Stimulated activated CD4-positive, alpha-beta T cell treated with anti-CD3 and anti-CD28 coated beads, Interleukin-2, amount 100 ng/mL, for 4 hours (primary cell): ENCODE results near the gene OR5K2.
A peak's percentile ranks its signal among the peaks of the same experiment; 100 is the strongest.

Experiments used
- DNase-seq: peaks from one replicate; pipeline ENCODE4 v3.0.0-alpha.2; 2020; ENCODE audit warnings: low read depth

Gene OR5K2

GRCh38 chr3:98522544-98523281 lies 25.2 kb downstream of the OR5K2 start, which contains the start of gene CLDND1:
TSS of gene CLDND1 (minus strand) at chr3:98522902. CDS start at chr3:98521424, 1,478 bp downstream.
- DNase-seq = peak; percentile 95

GRCh38 chr3:98525494-98525893 lies 28.0 kb downstream of the OR5K2 start:
- DNase-seq = no peak

GRCh38 chr3:98528474-98529346 lies 31.2 kb downstream of the OR5K2 start:
- no peak for DNase-seq

DNA sequence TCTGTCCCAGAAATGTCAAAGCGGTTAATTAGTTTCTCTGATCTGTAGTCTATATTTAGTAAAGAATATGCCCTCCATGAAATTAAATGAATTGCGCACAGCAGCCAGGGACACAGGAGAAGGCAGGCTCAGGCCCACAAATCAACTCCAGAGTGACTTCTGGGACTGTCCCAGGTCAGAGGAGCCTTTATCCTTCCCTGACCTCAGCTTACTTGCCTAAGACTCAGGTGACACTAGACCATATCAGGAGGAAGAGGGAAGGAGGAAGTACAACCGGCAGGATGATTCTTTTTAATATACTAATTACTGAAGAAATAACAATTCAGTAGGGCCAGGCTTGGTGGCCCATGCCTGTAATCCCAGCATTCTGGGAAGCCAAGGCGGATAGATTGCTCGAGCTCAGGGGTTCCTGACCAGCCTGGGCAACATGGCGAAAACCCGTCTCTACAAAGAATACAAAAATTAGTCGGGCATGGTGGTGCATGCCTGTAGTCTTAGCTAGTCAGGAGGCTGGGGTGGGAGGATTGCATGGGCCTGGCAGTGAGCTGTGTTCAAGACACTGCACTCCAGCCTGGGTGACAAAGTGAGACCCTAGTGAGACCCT lies 32.5 kb downstream of the OR5K2 start:
- no peak for DNase-seq

DNA sequence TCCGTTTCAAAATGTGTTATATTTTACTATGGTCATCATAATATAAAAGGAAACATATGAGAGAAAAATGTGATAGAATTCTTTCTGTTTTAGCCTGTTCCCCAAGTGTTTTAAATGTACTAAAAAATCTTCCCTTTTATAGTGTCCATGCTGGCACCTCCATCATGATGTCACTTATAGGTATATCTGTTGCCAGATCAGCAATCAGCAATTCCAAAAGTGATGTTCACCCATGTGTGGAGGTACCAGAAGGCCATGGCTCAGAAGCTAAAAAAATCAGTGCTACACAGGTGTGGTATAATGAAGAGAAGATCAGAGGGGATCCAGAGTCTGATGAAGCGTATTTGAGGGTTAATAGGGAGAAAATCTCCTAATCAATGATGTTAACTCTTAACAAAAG lies 33.2 kb downstream of the OR5K2 start:
- DNase-seq = no peak

GRCh38 chr3:98531622-98532274 lies 34.3 kb downstream of the OR5K2 start, which contains the start of gene GPR15:
TSS of gene GPR15 (plus strand) at chr3:98531978. CDS start at chr3:98532034, 56 bp downstream.
- no peak for DNase-seq

DNA sequence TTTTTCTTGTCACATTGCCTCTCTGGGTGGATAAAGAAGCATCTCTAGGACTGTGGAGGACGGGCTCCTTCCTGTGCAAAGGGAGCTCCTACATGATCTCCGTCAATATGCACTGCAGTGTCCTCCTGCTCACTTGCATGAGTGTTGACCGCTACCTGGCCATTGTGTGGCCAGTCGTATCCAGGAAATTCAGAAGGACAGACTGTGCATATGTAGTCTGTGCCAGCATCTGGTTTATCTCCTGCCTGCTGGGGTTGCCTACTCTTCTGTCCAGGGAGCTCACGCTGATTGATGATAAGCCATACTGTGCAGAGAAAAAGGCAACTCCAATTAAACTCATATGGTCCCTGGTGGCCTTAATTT lies 34.8 kb downstream of the OR5K2 start:
- no peak for DNase-seq

- DNase-seq = no peak
Measured at GRCh38 chr3:98532709-98533571, 35.5 kb downstream of the OR5K2 start.

- DNase-seq = no peak
Measured at GRCh38 chr3:98534168-98534567, 36.7 kb downstream of the OR5K2 start.

GRCh38 chr3:98534734-98535133 lies 37.3 kb downstream of the OR5K2 start:
- no peak for DNase-seq

DNA sequence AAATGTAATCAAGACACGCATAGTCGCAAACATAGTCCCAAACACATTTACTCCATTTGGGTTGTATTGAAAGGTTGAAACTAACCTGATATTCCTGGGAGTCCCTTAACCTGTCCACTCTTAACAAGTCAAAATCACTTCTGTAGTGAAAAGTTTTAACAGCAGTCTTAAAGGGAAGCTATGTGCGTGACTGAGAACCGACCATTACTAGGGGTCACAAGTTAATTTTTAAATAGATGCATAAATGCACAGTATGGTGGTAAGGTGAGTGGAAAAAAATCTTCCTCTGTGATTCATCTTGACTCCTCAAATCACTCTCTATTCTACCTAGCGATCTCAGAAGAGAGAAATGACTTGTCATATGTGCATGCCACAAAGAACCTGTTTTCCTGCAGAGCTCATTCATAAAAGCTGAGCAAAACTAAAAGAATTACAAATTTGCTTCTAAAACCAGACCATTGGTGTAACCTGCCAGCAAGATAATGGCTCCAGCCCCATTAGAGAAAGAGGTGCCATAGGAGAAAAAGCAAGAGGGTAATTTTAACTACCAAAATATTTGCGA lies 39.1 kb downstream of the OR5K2 start:
- DNase-seq = no peak

DNA sequence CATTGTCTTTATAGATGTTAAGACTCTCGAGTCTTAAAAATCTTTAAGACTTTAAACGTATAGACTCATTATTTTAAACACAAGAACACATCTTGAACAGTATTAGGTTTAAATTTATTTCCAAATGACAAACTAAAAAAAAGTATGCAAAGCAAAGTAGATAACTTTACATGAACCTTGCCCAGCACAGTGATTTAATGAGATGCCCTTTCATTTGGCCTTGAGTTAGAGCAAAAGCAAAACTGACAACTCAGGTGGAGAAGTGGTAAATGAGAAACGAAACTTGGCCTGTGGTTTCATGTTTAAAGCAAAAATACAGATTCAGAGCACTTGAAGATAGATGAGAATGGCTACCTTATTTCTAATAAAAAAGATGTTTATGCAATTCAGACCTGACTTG lies 42.9 kb downstream of the OR5K2 start:
- no peak for DNase-seq

GRCh38 chr3:98541695-98542094 lies 44.2 kb downstream of the OR5K2 start:
- no peak for DNase-seq

DNA sequence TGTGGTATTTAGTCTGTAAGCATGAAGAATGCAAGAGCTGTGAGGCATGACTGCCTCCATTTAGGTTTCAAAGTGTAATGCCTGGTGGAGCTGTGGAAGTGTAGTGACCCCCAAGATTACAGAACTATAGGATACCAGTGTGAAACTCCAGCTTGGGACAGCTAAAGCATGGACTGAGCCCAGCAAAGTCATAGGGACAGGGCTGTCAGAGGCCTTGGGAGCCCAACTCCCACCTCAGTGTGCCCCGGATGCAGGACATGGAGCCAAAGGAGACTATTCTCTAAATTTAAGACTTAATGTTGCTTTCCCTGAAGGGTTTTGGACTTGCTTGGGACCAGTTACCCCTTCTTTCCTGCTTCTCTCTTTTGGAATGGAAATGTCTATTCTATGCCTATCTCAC lies 45.1 kb downstream of the OR5K2 start:
- DNase-seq = no peak

DNA sequence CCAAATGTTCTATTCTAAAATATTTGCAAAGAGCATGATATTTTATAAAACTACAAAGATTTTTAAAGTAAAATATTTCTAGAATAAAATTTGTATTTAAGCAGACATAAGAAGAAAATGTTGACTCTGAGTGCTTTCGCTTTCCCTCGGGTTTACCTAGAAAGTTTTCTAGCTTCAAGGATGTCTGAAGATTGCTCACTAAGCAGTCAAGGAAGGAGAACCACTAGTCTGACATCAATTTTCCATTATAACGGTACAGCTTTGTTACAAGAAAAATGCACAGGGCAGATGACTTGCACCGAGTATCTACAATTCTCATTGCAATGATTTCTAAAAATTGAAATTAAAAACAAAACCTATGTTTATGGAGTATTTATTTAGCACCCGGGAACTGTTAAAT lies 48.5 kb downstream of the OR5K2 start:
- DNase-seq = no peak
